ENCODE measurements around the gene INVS. TPM values are rescaled to one million over a fixed set of nuclear protein-coding genes. Genes with fewer than 3 reads are reported as not detected.

Gene INVS
- total RNA-seq, 1 experiment from 2014 or later = 21.1 TPM

GRCh38 chr9:100219347-100219746 is 120.3 kb downstream of the INVS start:
- ChIA-PET CTCF (interaction anchor here (1.4 kb wide), 1 partner anchor 382 kb away, joined by 6 read pairs; no protein-coding TSS in a partner anchor), POLR2A (no interaction called here), RAD21 (ENCODE audit: low non-redundant PET in 1 of 2, low total read pairs in 2 of 2, uncharacterized antibody in 2 of 2, unreplicated experiment in 2 of 2) (no interaction called here)
- intact Hi-C loops (cut with micrococcal nuclease) = no loop called here
- H3K27ac ChIP-seq (ENCODE audit: low read depth, low read length) = no peak overlapping the region
- H3K4me2 ChIP-seq (ENCODE audit: low read length) = no peak overlapping the region
- no peaks in the 10 kb centered on the region for H4K20me1 ChIP-seq (ENCODE audit: insufficient read depth)
- H3K79me2 ChIP-seq (ENCODE audit: insufficient read depth, low read length) = no peaks in the 10 kb centered on the region
- no peak overlapping the region for H3K4me3 ChIP-seq (replicated peaks in 1 of 2; ENCODE audit: low read depth in 1 of 2, low read length in 2 of 2)
- TF ChIP-seq TCF7L2 (IDR thresholded peaks at IDR 0.05; ENCODE audit: borderline replicate concordance, extremely low read depth, insufficient read depth, insufficient read length) (no peak), ZNF274 (IDR thresholded peaks at IDR 0.05; ENCODE audit: low read depth, low read length) (no peak), JUND (IDR thresholded peaks at IDR 0.05) (no peak), ATF3 (IDR thresholded peaks at IDR 0.05) (no peak), YY1 (IDR thresholded peaks at IDR 0.05; ENCODE audit: extremely low read depth, insufficient replicate concordance, low read depth, low read length) (no peak), CBX3 (IDR thresholded peaks at IDR 0.05; ENCODE audit: low read depth) (no peak), EZH2 (IDR thresholded peaks at IDR 0.05) (no peak), EGR1 (IDR thresholded peaks at IDR 0.05; ENCODE audit: low read depth) (no peak), MAX (IDR thresholded peaks at IDR 0.05) (no peak), RAD21 (IDR thresholded peaks at IDR 0.05; ENCODE audit: low read depth) (no peak)
- DNase-seq (ENCODE audit: low read depth, low spot score) (no peak), ATAC-seq (no peak)
- no peaks in the 10 kb centered on the region for H3K27me3 ChIP-seq (ENCODE audit: insufficient read depth, low read length)
- H3K36me3 ChIP-seq (ENCODE audit: control insufficient read depth in 1 of 2, insufficient read depth in 2 of 2, low read length in 2 of 2) = no peaks in the 10 kb centered on the region
- no peaks in the 10 kb centered on the region for H3K9me3 ChIP-seq (ENCODE audit: control insufficient read depth in 1 of 2, insufficient read depth in 1 of 2, low read depth in 1 of 2, low read length in 2 of 2)
- no peak overlapping the region for H2AFZ ChIP-seq (ENCODE audit: low read depth, low read length, poor library complexity, severe bottlenecking)
- no peaks in the 10 kb centered on the region for H3K4me1 ChIP-seq (ENCODE audit: control insufficient read depth in 1 of 2, insufficient read depth in 2 of 2, low read length in 2 of 2)
- TSS peak; percentile 24 for BruUV-seq (replicated peaks)
- no peak overlapping the region for H3K9ac ChIP-seq (ENCODE audit: low read length)
- H3K9me2 ChIP-seq (ENCODE audit: insufficient read depth) = no peaks in the 10 kb centered on the region

GRCh38 chr9:100220936-100221335 is 121.9 kb downstream of the INVS start:
- H3K9me3 ChIP-seq (ENCODE audit: control insufficient read depth in 1 of 2, insufficient read depth in 1 of 2, low read depth in 1 of 2, low read length in 2 of 2) = no peaks in the 10 kb centered on the region
- POLR2A ChIA-PET = no interaction called here
- H3K27me3 ChIP-seq (ENCODE audit: insufficient read depth, low read length) = no peaks in the 10 kb centered on the region
- no peak overlapping the region for H3K4me3 ChIP-seq (replicated peaks in 1 of 2; ENCODE audit: low read depth in 1 of 2, low read length in 2 of 2)
- H3K9me2 ChIP-seq (ENCODE audit: insufficient read depth) = no peaks in the 10 kb centered on the region
- no peak for DNase-seq (ENCODE audit: low read depth, low spot score)
- RAD21 ChIA-PET (ENCODE audit: low non-redundant PET in 1 of 2, low total read pairs in 2 of 2, uncharacterized antibody in 2 of 2, unreplicated experiment in 2 of 2) = no interaction called here
- CTCF ChIA-PET = interaction anchor here (0.9 to 1.4 kb wide), 2 partner anchors 381 to 921 kb away, joined by 3 to 6 read pairs; no protein-coding TSS in a partner anchor
- H3K79me2 ChIP-seq (ENCODE audit: insufficient read depth, low read length) = no peaks in the 10 kb centered on the region
- H3K27ac ChIP-seq (ENCODE audit: low read depth, low read length) = no peak overlapping the region
- intact Hi-C loops (cut with micrococcal nuclease) = loop anchor here (5.0 to 10.0 kb wide), 4 partner anchors 376 to 1036 kb away; no protein-coding TSS in a partner anchor
- no peak overlapping the region for H3K4me2 ChIP-seq (ENCODE audit: low read length)
- BruUV-seq (replicated peaks) = no TSS peak
- no peaks in the 10 kb centered on the region for H3K36me3 ChIP-seq (ENCODE audit: control insufficient read depth in 1 of 2, insufficient read depth in 2 of 2, low read length in 2 of 2)
- H3K9ac ChIP-seq (ENCODE audit: low read length) = no peak overlapping the region
- no peaks in the 10 kb centered on the region for H3K4me1 ChIP-seq (ENCODE audit: control insufficient read depth in 1 of 2, insufficient read depth in 2 of 2, low read length in 2 of 2)
- TF ChIP-seq TCF7L2 (IDR thresholded peaks at IDR 0.05; ENCODE audit: borderline replicate concordance, extremely low read depth, insufficient read depth, insufficient read length) = no peak
- TF ChIP-seq MAX (IDR thresholded peaks at IDR 0.05) = no peak
- no peak for TF ChIP-seq EZH2phosphoT487 (IDR thresholded peaks at IDR 0.05; ENCODE audit: borderline replicate concordance)
- no peak for TF ChIP-seq SRF (IDR thresholded peaks at IDR 0.05; ENCODE audit: low read depth)
- TF ChIP-seq ZFX (IDR thresholded peaks at IDR 0.05) = no peak
- no peak for TF ChIP-seq SIN3A (IDR thresholded peaks at IDR 0.05; ENCODE audit: low read depth)
- no peak for TF ChIP-seq JUND (IDR thresholded peaks at IDR 0.05)
- no peak for TF ChIP-seq EZH2 (IDR thresholded peaks at IDR 0.05)
- TF ChIP-seq ZNF274 (IDR thresholded peaks at IDR 0.05; ENCODE audit: low read depth, low read length) = no peak
- no peak for ATAC-seq
- H2AFZ ChIP-seq (ENCODE audit: low read depth, low read length, poor library complexity, severe bottlenecking) = no peak overlapping the region
- no peaks in the 10 kb centered on the region for H4K20me1 ChIP-seq (ENCODE audit: insufficient read depth)

All from HCT116 (cell line).